Left ventricle myocardium superior (tissue), 1 donor: ENCODE results near the gene MYH3. TPM values are rescaled to one million over a fixed set of nuclear protein-coding genes. Genes with fewer than 3 reads are reported as not detected.

Experiments
- ATAC-seq: fragments of 200-7000 bp; cut with Tn5 transposase; one replicate; pipeline ENCODE4 v1.9.1; 2020; ENCODE audit warnings: mild to moderate bottlenecking, moderate library complexity
- DNase-seq: peaks from one replicate; pipeline ENCODE4 v3.0.0-alpha.2; 2020
- intact Hi-C: fragments of 100-400 bp; cut with micrococcal nuclease; formaldehyde crosslinking; loops from one replicate; pipeline ENCODE4 v1.11.0; 2022
- total RNA-seq: library from RNA; stranded (reverse); fragmentation: NEBNext Ultra II Directional; extraction: Animal tissue kit (Norgen Biotek cat#: 25700); gene quantifications from one replicate; pipeline ENCODE4 v1.2.1, GENCODE V29; 2021
- donor health status: DM: no; HTN: yes; CAD: no; lungs with severe emphysema.

Gene MYH3
- total RNA-seq, 1 donor from 2014 or later, result 0.87 TPM

GRCh38 chr17:10579270-10579669 is 77.8 kb downstream of the MYH3 start:
- DNase-seq (no peak), ATAC-seq (no peak)
- intact Hi-C loops, result no loop called here

Other genes starting within 250 kb of the MYH3 start
- not detected for gene MYH8, start 235.4 kb downstream of the MYH3 start, total RNA-seq
- not detected for gene MYH4, start 187.8 kb downstream of the MYH3 start, total RNA-seq
- 0.10 TPM for gene MYH1, start 138.8 kb downstream of the MYH3 start, total RNA-seq
- 0.10 TPM for gene MYH2, start 107.7 kb downstream of the MYH3 start, total RNA-seq
- gene SCO1, start 40.2 kb upstream of the MYH3 start, total RNA-seq, result 32.3 TPM
- 4.8 TPM for gene ADPRM, start 40.3 kb upstream of the MYH3 start, total RNA-seq
- 6.3 TPM for gene TMEM220, start 72.7 kb upstream of the MYH3 start, total RNA-seq
- not detected for gene TMEM238L, start 146.8 kb upstream of the MYH3 start, total RNA-seq
- gene PIRT, start 180.8 kb upstream of the MYH3 start, total RNA-seq, result not detected